ENCODE measurements around the gene YBX3. TPM values are rescaled to one million over a fixed set of nuclear protein-coding genes. Genes with fewer than 3 reads are reported as not detected.
"Not testable (repeated sequence)": the region's sequence is repeated elsewhere in the genome, so short reads cannot be mapped to it uniquely, and the experiment has no call there.

Gene YBX3
- total RNA-seq (2012; rRNA removed), result 178 and 210 TPM in 2 replicates

DNA sequence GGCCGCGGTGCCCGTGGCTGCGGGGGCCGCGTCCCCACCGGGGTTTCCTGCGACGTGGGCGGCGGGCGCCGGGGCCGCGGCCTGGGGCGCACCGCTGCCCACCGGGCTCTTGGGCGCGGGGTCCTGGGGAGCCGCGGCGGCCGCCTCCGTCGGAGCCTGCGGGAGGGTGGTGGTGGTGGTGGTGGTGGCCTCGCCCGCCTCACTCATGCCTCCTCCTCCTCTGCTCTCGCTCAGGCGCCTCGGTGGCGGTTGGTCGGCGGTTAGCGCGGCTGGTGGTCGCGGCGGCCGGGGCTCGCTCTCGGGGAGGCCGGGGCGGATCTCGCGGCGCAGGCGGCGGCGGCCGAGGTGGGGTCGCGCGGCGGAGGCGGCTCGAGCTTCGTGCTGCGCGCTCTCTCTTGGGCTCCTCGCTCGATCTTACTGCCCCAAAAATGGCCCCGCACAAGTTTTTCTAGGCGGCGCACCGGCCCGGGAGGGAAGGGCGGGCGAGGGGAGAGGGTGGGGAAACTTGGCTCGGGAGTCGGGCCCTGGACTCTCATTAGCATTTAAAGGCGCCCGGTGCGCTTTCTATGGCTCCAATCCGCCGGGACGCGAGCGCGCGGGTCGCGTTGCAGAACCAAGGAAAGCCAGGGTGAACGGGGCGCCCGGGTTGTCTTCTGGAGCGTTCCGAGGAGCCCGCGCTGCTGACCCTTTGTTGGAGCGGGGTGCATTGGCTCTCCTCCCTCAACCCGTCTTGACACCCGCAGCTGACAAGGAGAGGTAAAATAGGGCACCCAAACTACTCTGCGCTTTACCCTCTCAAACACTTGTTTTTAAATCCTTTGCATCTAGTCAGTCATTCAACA lies at the start of gene YBX3:
TSS of gene YBX3 (minus strand) at position 419 of the 842 bp plus-strand sequence. CDS start at position 207, 212 bp downstream.
- Histone ChIP-seq H3K4me2 (ENCODE audit: low read length) (peak within 1 kb of the TSS; percentile 85), H3K9ac (ENCODE audit: low read depth, low read length) (peak within 1 kb of the TSS; percentile 97), H3K4me3 (ENCODE audit: low read length) (peak within 1 kb of the TSS; percentile 85), H3K27me3 (ENCODE audit: control insufficient read depth, insufficient read depth, low read length) (no peaks in the 10 kb centered on the region), H3K36me3 (ENCODE audit: insufficient read depth, low read length) (no peaks in the 10 kb centered on the region), H3K4me1 (ENCODE audit: control insufficient read depth, insufficient read depth, low read length) (peaks cover 46% of the 10 kb centered on the region), H3K9me3 (replicated peaks; ENCODE audit: low read length) (no peaks in the 10 kb centered on the region)

DNA sequence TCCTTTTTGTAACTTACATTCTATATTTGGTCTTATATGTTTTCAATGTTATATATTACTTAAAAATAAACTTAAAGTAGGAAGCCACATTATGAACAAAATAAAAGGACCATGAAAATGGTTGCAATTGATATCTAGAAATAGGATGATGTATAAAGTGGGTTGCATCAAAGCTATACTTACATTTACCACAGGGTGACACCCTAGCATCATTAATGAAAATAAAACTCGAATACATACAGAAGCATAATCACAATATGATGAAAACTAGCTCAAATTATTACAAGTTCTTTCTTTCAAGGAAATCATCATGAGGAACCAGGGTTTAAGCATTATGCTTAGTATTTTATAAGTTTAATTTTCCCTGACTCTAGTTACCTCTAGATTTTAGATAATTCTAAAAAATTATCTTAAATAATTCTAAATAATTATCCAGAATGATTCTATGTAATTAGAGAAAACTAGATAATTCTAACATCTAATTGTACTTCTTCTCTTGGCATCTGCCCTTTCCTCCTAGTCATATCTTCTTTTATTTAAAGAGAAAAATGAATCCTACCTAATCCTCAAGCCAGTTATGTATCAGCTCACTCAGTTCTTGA lies 48.1 kb upstream of the YBX3 start:
- Histone ChIP-seq H3K27me3 (ENCODE audit: control insufficient read depth, insufficient read depth, low read length) (peaks cover 83% of the 10 kb centered on the region), H3K4me1 (ENCODE audit: control insufficient read depth, insufficient read depth, low read length) (no peaks in the 10 kb centered on the region), H3K9ac (ENCODE audit: low read depth, low read length) (no peak overlapping the region), H3K4me3 (ENCODE audit: low read length) (no peak overlapping the region), H3K4me2 (ENCODE audit: low read length) (no peak overlapping the region), H3K9me3 (replicated peaks; ENCODE audit: low read length) (no peaks in the 10 kb centered on the region), H3K36me3 (ENCODE audit: insufficient read depth, low read length) (no peaks in the 10 kb centered on the region)

DNA sequence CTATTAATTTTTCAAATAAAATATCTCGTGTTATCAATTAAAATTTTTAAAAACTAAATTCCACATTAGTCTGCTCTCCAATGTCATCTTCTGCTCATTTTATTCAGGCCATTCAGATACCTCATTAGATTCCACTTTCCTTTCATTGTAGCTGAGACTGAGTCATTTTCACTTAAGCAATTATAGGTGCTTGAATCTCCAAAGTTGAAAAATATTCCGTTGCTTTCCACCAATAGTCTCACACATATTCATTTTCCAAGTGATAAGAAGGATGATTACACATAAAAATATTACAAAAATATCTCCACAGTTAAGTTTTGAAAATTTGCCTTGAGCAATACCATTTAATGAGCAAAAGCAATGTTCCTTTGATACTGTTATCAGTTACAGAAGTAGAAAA lies 36.5 kb upstream of the YBX3 start:
- no peak overlapping the region for H3K9ac ChIP-seq (ENCODE audit: low read depth, low read length)
- no peaks in the 10 kb centered on the region for H3K9me3 ChIP-seq (replicated peaks; ENCODE audit: low read length)
- no peak overlapping the region for H3K4me2 ChIP-seq (ENCODE audit: low read length)
- peaks cover 51% of the 10 kb centered on the region for H3K27me3 ChIP-seq (ENCODE audit: control insufficient read depth, insufficient read depth, low read length)
- no peak overlapping the region for H3K4me3 ChIP-seq (ENCODE audit: low read length)
- no peaks in the 10 kb centered on the region for H3K36me3 ChIP-seq (ENCODE audit: insufficient read depth, low read length)
- H3K4me1 ChIP-seq (ENCODE audit: control insufficient read depth, insufficient read depth, low read length), result no peaks in the 10 kb centered on the region

DNA sequence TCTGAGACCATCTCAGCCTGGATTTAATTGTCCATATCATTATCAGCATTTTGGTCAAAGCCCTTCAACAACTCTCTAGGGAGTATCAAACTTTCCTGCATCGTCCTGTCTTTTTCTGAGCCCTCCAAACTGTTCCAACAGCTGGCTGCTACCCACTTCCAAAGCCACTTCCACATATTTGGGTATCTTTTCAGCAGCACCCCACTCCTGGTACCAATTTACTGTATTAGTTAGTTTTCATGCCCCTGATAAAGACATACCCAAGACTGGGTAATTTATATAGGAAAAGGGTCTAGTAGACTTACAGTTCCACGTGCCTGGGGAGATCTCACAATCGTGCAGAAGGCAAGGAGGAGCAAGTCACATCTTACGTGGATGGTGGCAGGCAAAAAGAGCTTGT lies 33.1 kb upstream of the YBX3 start:
- H3K4me2 ChIP-seq (ENCODE audit: low read length), result no peak overlapping the region
- peaks cover 28% of the 10 kb centered on the region for H3K27me3 ChIP-seq (ENCODE audit: control insufficient read depth, insufficient read depth, low read length)
- H3K4me3 ChIP-seq (ENCODE audit: low read length), result no peak overlapping the region
- peaks cover 8% of the 10 kb centered on the region for H3K4me1 ChIP-seq (ENCODE audit: control insufficient read depth, insufficient read depth, low read length)
- no peak overlapping the region for H3K9ac ChIP-seq (ENCODE audit: low read depth, low read length)
- H3K36me3 ChIP-seq (ENCODE audit: insufficient read depth, low read length), result no peaks in the 10 kb centered on the region
- no peaks in the 10 kb centered on the region for H3K9me3 ChIP-seq (replicated peaks; ENCODE audit: low read length)

DNA sequence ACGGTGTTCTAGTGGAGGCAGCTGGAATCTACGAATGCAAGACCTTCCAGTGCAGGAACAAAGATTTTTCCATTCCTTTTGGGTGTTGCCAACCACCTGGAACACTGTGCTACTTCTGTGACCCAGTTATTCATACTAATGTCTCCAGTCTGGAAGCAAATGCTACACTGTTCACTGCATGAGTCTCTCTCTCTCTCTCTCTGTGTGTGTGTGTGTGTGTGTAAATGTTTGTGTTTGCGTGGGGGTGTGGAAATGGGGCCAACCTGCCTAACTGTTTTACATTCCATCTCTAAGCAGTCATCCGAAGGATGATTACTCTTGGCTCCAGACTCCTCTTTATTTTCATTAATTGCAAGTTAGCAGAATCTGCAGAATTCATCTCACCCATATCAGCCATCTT lies 29.9 kb upstream of the YBX3 start:
- Histone ChIP-seq H3K27me3 (ENCODE audit: control insufficient read depth, insufficient read depth, low read length) (peaks cover 2% of the 10 kb centered on the region), H3K36me3 (ENCODE audit: insufficient read depth, low read length) (no peaks in the 10 kb centered on the region), H3K4me1 (ENCODE audit: control insufficient read depth, insufficient read depth, low read length) (peaks cover 8% of the 10 kb centered on the region), H3K4me3 (ENCODE audit: low read length) (no peak overlapping the region), H3K9ac (ENCODE audit: low read depth, low read length) (no peak overlapping the region), H3K9me3 (replicated peaks; ENCODE audit: low read length) (no peaks in the 10 kb centered on the region), H3K4me2 (ENCODE audit: low read length) (peak overlapping the region; percentile 4)

DNA sequence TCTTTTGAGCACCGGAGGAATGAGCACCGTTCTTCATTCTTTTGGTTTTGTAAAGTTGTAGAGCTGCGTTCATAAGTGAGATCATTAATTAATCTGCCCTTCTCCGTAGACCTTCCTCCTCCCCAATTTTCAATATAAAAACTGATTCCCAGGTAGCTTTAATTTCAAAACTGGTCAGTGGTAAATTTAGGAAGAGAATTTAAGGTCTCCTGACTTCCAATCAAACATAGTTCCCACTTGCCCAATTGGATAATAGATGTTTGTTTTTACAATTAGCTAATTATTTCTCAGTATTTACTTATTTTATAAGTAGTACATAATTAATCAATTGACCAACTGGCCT lies 27.2 kb upstream of the YBX3 start:
- no peaks in the 10 kb centered on the region for H3K36me3 ChIP-seq (ENCODE audit: insufficient read depth, low read length)
- peak overlapping the region; percentile 41 for H3K4me2 ChIP-seq (ENCODE audit: low read length)
- no peak overlapping the region for H3K4me3 ChIP-seq (ENCODE audit: low read length)
- H3K9ac ChIP-seq (ENCODE audit: low read depth, low read length), result no peak overlapping the region
- H3K9me3 ChIP-seq (replicated peaks; ENCODE audit: low read length), result no peaks in the 10 kb centered on the region
- peaks cover 2% of the 10 kb centered on the region for H3K27me3 ChIP-seq (ENCODE audit: control insufficient read depth, insufficient read depth, low read length)
- peaks cover 8% of the 10 kb centered on the region for H3K4me1 ChIP-seq (ENCODE audit: control insufficient read depth, insufficient read depth, low read length)

DNA sequence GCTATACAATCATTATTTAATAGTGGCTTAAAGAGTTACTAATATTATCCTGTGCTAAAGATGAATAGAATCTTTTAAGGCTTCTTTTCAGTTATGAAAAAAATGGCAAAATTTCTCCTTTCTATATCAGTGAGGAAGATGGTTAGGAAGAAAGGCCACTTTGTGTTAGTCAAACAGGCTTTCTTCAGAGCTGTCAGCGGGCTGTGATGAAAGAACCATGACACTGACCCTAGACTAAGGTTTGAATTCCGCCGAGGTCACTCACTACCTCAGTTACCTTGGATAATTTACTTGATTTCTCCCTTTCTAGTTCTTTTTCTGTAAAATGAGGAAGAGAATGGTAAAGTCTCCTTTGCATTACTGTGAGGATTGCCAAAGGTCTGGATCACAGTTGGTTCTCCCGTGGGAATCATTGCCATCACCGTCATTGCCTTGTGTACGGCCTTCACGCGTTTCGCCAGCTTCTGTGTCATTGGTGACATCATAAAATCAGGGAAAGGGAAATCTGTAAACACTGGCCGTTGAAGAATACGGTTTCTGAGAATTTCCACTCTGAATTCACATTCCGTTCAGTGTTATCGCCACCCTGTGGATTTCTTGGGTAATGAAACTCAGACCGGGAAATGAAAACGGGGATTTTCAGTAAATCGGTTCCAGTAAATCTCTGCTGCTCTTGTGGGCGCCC lies 26.7 kb upstream of the YBX3 start:
- Histone ChIP-seq H3K4me1 (ENCODE audit: control insufficient read depth, insufficient read depth, low read length) (peaks cover 8% of the 10 kb centered on the region), H3K36me3 (ENCODE audit: insufficient read depth, low read length) (no peaks in the 10 kb centered on the region), H3K4me2 (ENCODE audit: low read length) (peak overlapping the region; percentile 76), H3K9me3 (replicated peaks; ENCODE audit: low read length) (no peaks in the 10 kb centered on the region), H3K27me3 (ENCODE audit: control insufficient read depth, insufficient read depth, low read length) (peaks cover 2% of the 10 kb centered on the region), H3K4me3 (ENCODE audit: low read length) (peak overlapping the region; percentile 55), H3K9ac (ENCODE audit: low read depth, low read length) (peak overlapping the region; percentile 54)

DNA sequence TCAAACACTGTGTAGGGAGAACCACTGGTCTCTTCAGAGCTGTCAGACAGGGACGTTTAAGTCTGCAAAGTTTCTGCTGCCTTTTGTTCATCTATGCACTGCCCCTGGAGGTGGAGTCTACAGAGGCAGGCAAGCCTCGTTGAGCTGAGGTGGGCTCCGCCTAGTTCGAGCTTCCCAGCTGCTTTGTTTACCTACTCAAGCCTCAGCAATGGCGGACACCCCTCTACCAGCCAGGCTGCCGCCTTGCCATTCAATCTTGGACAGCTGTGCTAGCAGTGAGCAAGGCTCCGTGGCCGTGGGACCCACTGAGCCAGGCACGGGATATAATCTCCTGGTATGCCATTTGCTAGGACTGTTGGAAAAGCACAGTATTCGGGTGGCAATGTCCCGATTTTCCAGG lies 24.6 kb upstream of the YBX3 start:
- Histone ChIP-seq H3K4me3 (ENCODE audit: low read length) (no peak overlapping the region), H3K4me2 (ENCODE audit: low read length) (no peak overlapping the region), H3K9ac (ENCODE audit: low read depth, low read length) (no peak overlapping the region), H3K9me3 (replicated peaks; ENCODE audit: low read length) (no peaks in the 10 kb centered on the region), H3K27me3 (ENCODE audit: control insufficient read depth, insufficient read depth, low read length) (peaks cover 2% of the 10 kb centered on the region), H3K36me3 (ENCODE audit: insufficient read depth, low read length) (no peaks in the 10 kb centered on the region), H3K4me1 (ENCODE audit: control insufficient read depth, insufficient read depth, low read length) (peaks cover 2% of the 10 kb centered on the region)

DNA sequence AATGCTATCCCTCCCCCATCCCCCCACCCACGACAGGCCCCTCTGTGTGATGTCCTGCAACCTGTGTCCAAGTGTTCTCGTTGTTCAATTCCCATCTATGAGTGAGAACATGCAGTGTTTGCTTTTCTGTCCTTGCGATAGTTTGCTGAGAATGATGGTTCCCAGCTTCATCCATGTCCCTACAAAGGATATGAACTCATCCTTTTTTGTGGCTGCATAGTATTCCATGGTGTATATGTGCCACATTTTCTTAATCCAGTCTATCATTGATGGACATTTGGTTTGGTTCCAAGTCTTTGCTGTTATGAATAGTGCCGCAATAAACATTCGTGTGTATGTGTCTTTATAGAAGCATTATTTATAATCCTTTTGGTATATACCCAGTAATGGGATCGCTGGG lies 20.3 kb upstream of the YBX3 start:
- H3K27me3 ChIP-seq (ENCODE audit: control insufficient read depth, insufficient read depth, low read length), result peaks cover 15% of the 10 kb centered on the region
- not testable (repeated sequence) for H3K4me2 ChIP-seq (ENCODE audit: low read length); H3K36me3 ChIP-seq (ENCODE audit: insufficient read depth, low read length); H3K9ac ChIP-seq (ENCODE audit: low read depth, low read length); H3K9me3 ChIP-seq (replicated peaks; ENCODE audit: low read length); H3K4me3 ChIP-seq (ENCODE audit: low read length); H3K4me1 ChIP-seq (ENCODE audit: control insufficient read depth, insufficient read depth, low read length)

DNA sequence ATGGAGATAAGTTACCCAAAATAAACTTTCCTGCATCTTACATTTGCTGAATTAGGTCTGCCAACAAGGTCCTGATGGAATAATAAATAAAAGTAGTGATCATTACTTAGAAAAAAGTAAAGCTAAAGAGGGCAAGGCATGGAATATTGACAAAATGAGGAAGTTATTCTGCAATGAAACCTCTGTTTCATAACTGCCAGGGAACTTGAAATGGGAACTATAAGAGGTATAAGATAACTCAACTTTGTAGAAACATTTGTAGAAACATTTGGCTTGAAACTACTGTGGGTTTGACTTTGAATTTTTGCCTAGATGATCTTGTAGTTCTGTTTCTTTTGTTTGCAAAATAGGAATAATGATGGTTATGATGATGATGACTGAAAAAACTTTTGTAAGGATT lies 18.7 kb upstream of the YBX3 start:
- no peak overlapping the region for H3K9ac ChIP-seq (ENCODE audit: low read depth, low read length)
- H3K36me3 ChIP-seq (ENCODE audit: insufficient read depth, low read length), result no peaks in the 10 kb centered on the region
- peaks cover 4% of the 10 kb centered on the region for H3K4me1 ChIP-seq (ENCODE audit: control insufficient read depth, insufficient read depth, low read length)
- no peaks in the 10 kb centered on the region for H3K9me3 ChIP-seq (replicated peaks; ENCODE audit: low read length)
- no peak overlapping the region for H3K4me2 ChIP-seq (ENCODE audit: low read length)
- peaks cover 15% of the 10 kb centered on the region for H3K27me3 ChIP-seq (ENCODE audit: control insufficient read depth, insufficient read depth, low read length)
- no peak overlapping the region for H3K4me3 ChIP-seq (ENCODE audit: low read length)

DNA sequence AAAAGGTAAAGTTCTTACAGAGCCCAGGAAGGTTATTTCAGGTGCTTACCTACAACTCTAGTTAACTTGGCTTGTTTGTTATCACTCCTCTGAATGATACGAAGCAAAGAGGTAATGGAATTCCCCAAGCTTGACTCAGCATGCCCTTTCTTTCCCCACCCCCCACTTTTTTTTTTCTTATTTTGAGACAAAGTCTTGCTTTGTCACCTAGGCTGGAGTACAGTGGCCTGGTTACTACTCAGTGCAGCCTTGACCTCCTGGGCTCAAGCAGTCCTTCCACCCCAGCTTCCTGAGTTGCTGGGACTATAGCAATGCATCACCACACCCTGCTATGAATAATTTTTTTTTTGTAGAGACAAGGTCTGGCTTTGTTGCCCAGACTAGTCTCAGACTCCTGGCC lies 17.1 kb upstream of the YBX3 start:
- Histone ChIP-seq H3K27me3 (ENCODE audit: control insufficient read depth, insufficient read depth, low read length) (peaks cover 13% of the 10 kb centered on the region), H3K4me3 (ENCODE audit: low read length) (no peak overlapping the region), H3K4me2 (ENCODE audit: low read length) (no peak overlapping the region), H3K9me3 (replicated peaks; ENCODE audit: low read length) (no peaks in the 10 kb centered on the region), H3K4me1 (ENCODE audit: control insufficient read depth, insufficient read depth, low read length) (peaks cover 4% of the 10 kb centered on the region), H3K36me3 (ENCODE audit: insufficient read depth, low read length) (no peaks in the 10 kb centered on the region), H3K9ac (ENCODE audit: low read depth, low read length) (no peak overlapping the region)

Measured in skeletal muscle satellite cell (primary cell).